Calu3 (cell line): Measurements from ENCODE around the gene PNMA1. TPM values are rescaled to one million over a fixed set of nuclear protein-coding genes. Genes with fewer than 3 reads are reported as not detected.

Experiments
- BruUV-seq: library from RNA; stranded (reverse); fragments of 400-500 nt; replicated peaks from 2 replicates; lab custom pipeline; 2021; lab: Mats Ljungman, UMichigan
- CTCF ChIA-PET: fragments of 300-600 bp; sonication (Branson Sonifier 250); formaldehyde crosslinking; loops from one replicate; lab custom pipeline; 2022; ENCODE audit warnings: antibody characterized with exemption; lab: Charles Lee
- DNase-seq: peaks from one replicate; pipeline ENCODE4 v3.0.0; 2022
- H3K27ac Mint-ChIP-seq: one replicate; pipeline ENCODE4 v1.8.0; 2022; ENCODE audit warnings: mixed read lengths; ENCODE audit not compliant: unreplicated experiment
- H3K27me3 Mint-ChIP-seq: one replicate; pipeline ENCODE4 v1.8.0; 2022; ENCODE audit warnings: mixed read lengths; ENCODE audit not compliant: unreplicated experiment
- H3K36me3 Mint-ChIP-seq: one replicate; pipeline ENCODE4 v1.8.0; 2022; ENCODE audit warnings: mild to moderate bottlenecking, moderate library complexity, mixed read lengths; ENCODE audit not compliant: insufficient read depth, unreplicated experiment
- H3K4me1 Mint-ChIP-seq: one replicate; pipeline ENCODE4 v1.8.0; 2022; ENCODE audit warnings: mild to moderate bottlenecking, low read depth, mixed read lengths; ENCODE audit not compliant: unreplicated experiment
- H3K4me3 Mint-ChIP-seq: one replicate; pipeline ENCODE4 v1.8.0; 2022; ENCODE audit warnings: mild to moderate bottlenecking, low read depth, moderate library complexity, mixed read lengths; ENCODE audit not compliant: unreplicated experiment
- H3K9me3 Mint-ChIP-seq: one replicate; pipeline ENCODE4 v1.8.0; 2022; ENCODE audit warnings: low read depth, mixed read lengths; ENCODE audit not compliant: unreplicated experiment
- intact Hi-C: fragments of 100-400 bp; cut with micrococcal nuclease; formaldehyde crosslinking; loops from one replicate; pipeline ENCODE4 v1.10.0; 2022; ENCODE audit not compliant: unreplicated experiment
- total RNA-seq: library from RNA; stranded (reverse); gene quantifications from 2 replicates; pipeline ENCODE4 v1.2.3, GENCODE V29; 2022
- TF ChIP-seq, protein P1 (sequence below): fragments of 200-600 bp; IDR thresholded peaks from one replicate; pipeline ENCODE4 v1.8.0; 2022; ENCODE audit warnings: antibody characterized with exemption; ENCODE audit not compliant: unreplicated experiment

PNMA1 gene
- total RNA-seq, 1 experiment from 2014 or later = 37.2 TPM

DNA sequence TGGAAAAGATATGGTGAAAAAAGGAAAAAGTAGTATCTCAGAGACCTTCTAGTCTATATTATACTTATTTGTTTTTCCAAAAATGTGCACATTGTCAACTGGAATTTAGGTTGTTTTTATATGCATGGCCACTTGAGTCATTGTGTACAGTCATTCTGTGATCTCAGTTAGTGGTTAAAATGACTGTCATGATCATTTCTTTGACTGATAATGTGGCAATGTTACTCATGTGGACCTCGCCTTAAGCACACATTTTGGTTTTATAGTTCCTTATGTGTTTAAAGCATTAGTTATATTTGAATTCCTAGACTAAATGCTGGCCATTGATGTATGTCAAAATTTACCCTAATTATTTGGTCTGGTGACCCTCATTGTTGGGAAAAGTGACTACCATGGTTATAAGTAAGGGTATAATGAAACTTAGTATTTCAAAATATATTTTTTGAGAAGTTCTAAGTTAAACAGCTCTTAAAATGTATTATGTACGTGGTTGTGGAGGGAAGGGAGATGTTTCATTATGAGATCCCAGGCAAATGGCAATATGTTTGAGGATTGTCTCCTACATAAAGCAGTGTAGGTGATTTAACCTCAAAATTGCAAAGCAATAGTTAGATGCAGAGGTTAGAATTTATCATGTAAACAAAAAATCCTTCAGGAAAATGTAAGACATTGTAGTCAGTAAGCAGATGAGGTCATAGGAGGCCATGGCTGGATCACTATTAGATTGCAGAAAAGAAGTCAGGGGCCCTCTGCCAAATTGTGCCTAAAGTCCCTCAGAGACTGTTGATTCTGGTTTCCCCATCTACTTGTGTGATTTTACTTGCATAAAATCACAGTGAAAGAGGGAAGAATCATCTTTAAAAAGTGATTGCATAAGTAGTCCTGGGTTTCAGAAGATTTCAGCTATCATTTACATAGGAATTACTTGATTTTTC is 17.5 kb downstream of the PNMA1 start:
- TF ChIP-seq, protein P1, sequence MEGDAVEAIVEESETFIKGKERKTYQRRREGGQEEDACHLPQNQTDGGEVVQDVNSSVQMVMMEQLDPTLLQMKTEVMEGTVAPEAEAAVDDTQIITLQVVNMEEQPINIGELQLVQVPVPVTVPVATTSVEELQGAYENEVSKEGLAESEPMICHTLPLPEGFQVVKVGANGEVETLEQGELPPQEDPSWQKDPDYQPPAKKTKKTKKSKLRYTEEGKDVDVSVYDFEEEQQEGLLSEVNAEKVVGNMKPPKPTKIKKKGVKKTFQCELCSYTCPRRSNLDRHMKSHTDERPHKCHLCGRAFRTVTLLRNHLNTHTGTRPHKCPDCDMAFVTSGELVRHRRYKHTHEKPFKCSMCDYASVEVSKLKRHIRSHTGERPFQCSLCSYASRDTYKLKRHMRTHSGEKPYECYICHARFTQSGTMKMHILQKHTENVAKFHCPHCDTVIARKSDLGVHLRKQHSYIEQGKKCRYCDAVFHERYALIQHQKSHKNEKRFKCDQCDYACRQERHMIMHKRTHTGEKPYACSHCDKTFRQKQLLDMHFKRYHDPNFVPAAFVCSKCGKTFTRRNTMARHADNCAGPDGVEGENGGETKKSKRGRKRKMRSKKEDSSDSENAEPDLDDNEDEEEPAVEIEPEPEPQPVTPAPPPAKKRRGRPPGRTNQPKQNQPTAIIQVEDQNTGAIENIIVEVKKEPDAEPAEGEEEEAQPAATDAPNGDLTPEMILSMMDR = no peak
- Mint-ChIP-seq H3K27me3 (no peaks in the 10 kb centered on the region), H3K27ac (no peak overlapping the region), H3K36me3 (peaks cover 11% of the 10 kb centered on the region), H3K9me3 (no peaks in the 10 kb centered on the region), H3K4me3 (no peak overlapping the region), H3K4me1 (peaks cover 22% of the 10 kb centered on the region)
- intact Hi-C loops = no loop called here
- BruUV-seq = no TSS peak
- CTCF ChIA-PET = interaction anchor here (1.4 kb wide), 1 partner anchor 154 kb away, joined by 3 read pairs; no protein-coding TSS in a partner anchor
- DNase-seq = no peak

DNA sequence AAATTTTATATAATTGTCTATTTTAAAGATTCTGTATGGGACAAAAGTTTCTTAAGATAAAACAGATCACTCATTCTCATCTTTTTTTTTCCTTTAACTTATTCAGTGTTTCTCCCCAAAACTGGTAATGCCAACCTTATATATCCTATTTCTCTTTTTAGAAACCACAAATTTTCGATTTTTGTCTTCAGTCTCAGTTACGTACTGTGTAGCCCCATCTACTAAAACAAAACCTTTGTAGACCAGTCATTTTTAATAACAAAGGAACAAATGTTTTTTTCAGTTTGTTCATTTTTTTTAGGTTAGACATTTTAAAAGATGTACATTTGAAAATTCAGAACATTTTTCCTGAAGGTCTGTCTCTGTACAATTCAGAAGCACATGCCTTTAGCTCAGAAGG is 18.2 kb downstream of the PNMA1 start:
- TF ChIP-seq, protein P1 = no peak
- Mint-ChIP-seq H3K27me3 (no peaks in the 10 kb centered on the region), H3K36me3 (peaks cover 11% of the 10 kb centered on the region), H3K27ac (no peak overlapping the region), H3K9me3 (no peaks in the 10 kb centered on the region), H3K4me1 (peaks cover 19% of the 10 kb centered on the region), H3K4me3 (no peak overlapping the region)
- intact Hi-C loops = no loop called here
- no peak for DNase-seq
- BruUV-seq = no TSS peak
- CTCF ChIA-PET = interaction anchor here (1.4 kb wide), 1 partner anchor 155 kb away, joined by 3 read pairs; no protein-coding TSS in a partner anchor

DNA sequence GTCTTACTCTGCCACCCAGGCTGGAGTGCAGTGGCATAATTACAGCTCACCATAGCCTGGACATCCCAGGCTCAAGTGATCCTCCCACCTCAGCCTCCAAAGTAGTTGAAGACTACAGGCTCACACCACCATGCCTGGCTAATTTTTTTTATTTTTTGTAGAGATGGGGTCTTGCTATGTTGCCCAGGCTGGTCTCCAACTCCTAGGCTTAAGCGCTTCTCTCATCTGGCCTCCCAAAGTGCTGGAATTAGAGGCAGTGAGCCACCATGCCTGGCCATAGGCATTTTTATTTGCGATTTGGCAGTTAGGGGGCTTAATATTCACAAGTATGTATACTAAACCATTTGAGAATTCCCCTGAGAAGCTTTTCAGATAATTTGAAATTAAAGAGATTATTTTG is 19.1 kb downstream of the PNMA1 start:
- Mint-ChIP-seq H3K27me3 (no peaks in the 10 kb centered on the region), H3K27ac (no peak overlapping the region), H3K4me1 (peaks cover 10% of the 10 kb centered on the region), H3K9me3 (no peaks in the 10 kb centered on the region), H3K36me3 (peaks cover 11% of the 10 kb centered on the region), H3K4me3 (no peak overlapping the region)
- CTCF ChIA-PET = interaction anchor here (0.6 kb wide), 1 partner anchor 58 kb away, joined by 4 read pairs; no protein-coding TSS in a partner anchor
- TF ChIP-seq, protein P1 = no peak
- no TSS peak for BruUV-seq
- intact Hi-C loops = no loop called here
- DNase-seq = no peak

DNA sequence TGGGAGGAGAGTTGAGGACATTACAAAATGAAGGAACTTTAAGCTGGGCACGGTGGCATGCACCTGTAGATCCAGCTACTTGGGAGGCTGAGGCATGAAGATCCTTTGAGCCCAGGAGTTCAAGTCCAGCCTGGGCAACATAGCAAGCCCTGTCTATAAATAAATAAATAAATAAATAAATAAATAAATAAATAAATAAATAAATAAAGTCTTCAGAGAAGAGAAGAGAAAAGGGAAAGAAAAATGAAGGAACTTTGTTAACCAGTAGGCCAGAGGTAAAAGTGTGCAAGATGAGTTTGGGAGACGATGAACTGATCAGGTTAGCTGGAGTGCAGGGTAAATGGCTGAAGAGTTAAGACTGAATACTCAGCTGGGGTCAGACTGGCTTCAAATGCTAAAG is 20.1 kb downstream of the PNMA1 start:
- no peak overlapping the region for H3K27ac Mint-ChIP-seq

More for the DNA sequence above, 20.1 kb downstream of the PNMA1 start:
- H3K27me3 Mint-ChIP-seq = no peaks in the 10 kb centered on the region
- no peak for DNase-seq
- no TSS peak for BruUV-seq
- CTCF ChIA-PET = no interaction called here
- intact Hi-C loops = no loop called here
- H3K36me3 Mint-ChIP-seq = peaks cover 11% of the 10 kb centered on the region
- TF ChIP-seq, protein P1 = no peak
- H3K4me3 Mint-ChIP-seq = no peak overlapping the region
- H3K4me1 Mint-ChIP-seq = peaks cover 8% of the 10 kb centered on the region
- no peaks in the 10 kb centered on the region for H3K9me3 Mint-ChIP-seq
